Osteoblast (primary cell): ENCODE measurements around the gene ABLIM2. TPM values are rescaled to one million over a fixed set of nuclear protein-coding genes. Genes with fewer than 3 reads are reported as not detected.

Experiments
- DNase-seq: peaks from one replicate; pipeline ENCODE4 v3.0.0; 2011; ENCODE audit warnings: low spot score, mixed read lengths; ENCODE audit not compliant: insufficient read length; ENCODE audit errors: missing footprints
- H2AFZ ChIP-seq: 2 replicates; pipeline ENCODE4 v1.6.0; 2011; ENCODE audit warnings: mild to moderate bottlenecking, low read length
- H3K27ac ChIP-seq: 2 replicates; pipeline ENCODE4 v1.5.1; 2011; ENCODE audit warnings: mild to moderate bottlenecking, low read depth, low read length, moderate library complexity
- H3K27me3 ChIP-seq: 2 replicates; pipeline ENCODE4 v1.6.0; 2012; ENCODE audit warnings: mild to moderate bottlenecking, control low read depth, inconsistent platforms, low read length, moderate library complexity; ENCODE audit not compliant: insufficient read depth
- H3K36me3 ChIP-seq: 2 replicates; pipeline ENCODE4 v1.5.1; 2011; ENCODE audit warnings: mild to moderate bottlenecking, low read length, control low read depth, moderate library complexity; ENCODE audit not compliant: insufficient read depth
- H3K4me1 ChIP-seq: 2 replicates; pipeline ENCODE4 v1.5.1; 2011; ENCODE audit warnings: mild to moderate bottlenecking, low read length, control low read depth, moderate library complexity; ENCODE audit not compliant: insufficient read depth
- H3K4me2 ChIP-seq: 2 replicates; pipeline ENCODE4 v1.6.0; 2011; ENCODE audit warnings: mild to moderate bottlenecking, low read length; ENCODE audit not compliant: insufficient read depth
- H3K4me3 ChIP-seq: fragments of 200-600 bp; sonication (generic); 3 replicates; pipeline ENCODE4 v1.5.1; 2012; ENCODE audit warnings: mild to moderate bottlenecking, low read length, inconsistent platforms; ENCODE audit not compliant: insufficient read depth
- H3K79me2 ChIP-seq: 2 replicates; pipeline ENCODE4 v1.6.0; 2012; ENCODE audit warnings: mild to moderate bottlenecking, low read length, control low read depth, inconsistent platforms; ENCODE audit not compliant: insufficient read depth
- H3K9me3 ChIP-seq: 2 replicates; pipeline ENCODE4 v1.5.1; 2011; ENCODE audit warnings: low read depth, low read length, control low read depth
- H4K20me1 ChIP-seq: 2 replicates; pipeline ENCODE4 v1.6.0; 2012; ENCODE audit warnings: mild to moderate bottlenecking, low read length, control low read depth; ENCODE audit not compliant: insufficient read depth
- total RNA-seq: library from RNA; depleted of rRNA; stranded (reverse); fragments of >200 nt; gene quantifications from 2 replicates; pipeline ENCODE4 v1.2.3, GENCODE V29; 2012
- TF ChIP-seq, protein P1 (sequence below): IDR thresholded peaks from 2 replicates; pipeline ENCODE4 v1.5.1; 2011; ENCODE audit warnings: mild to moderate bottlenecking, low read depth, low read length, moderate library complexity; ENCODE audit errors: extremely low read depth

The ABLIM2 gene
- total RNA-seq, 1 donor, result 0.36 TPM

DNA sequence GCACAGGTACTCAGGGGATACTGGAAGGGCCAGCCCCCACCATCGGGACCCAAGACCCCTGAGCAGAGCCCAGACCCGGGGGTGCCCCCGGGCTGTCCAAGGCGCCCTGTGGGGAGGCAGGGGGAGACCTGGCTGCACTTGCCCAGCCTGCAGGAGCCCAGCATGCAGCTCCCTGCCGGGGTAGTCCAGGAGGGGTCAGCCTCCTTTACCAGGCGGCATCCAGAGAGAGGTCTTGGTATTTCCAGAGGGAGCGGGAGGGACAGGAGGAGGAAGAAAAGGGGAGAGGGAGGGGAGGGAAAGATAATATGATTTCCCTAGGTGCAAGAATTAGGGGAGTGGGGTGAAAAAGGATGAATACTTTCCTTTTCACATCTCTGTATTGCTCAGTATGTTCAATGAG lies 97.5 kb downstream of the ABLIM2 start:
- H3K4me1 ChIP-seq, result no peaks in the 10 kb centered on the region
- H3K27ac ChIP-seq, result no peak overlapping the region
- no peaks in the 10 kb centered on the region for H3K79me2 ChIP-seq
- H3K9me3 ChIP-seq, result peaks cover 15% of the 10 kb centered on the region
- TF ChIP-seq, protein P1, sequence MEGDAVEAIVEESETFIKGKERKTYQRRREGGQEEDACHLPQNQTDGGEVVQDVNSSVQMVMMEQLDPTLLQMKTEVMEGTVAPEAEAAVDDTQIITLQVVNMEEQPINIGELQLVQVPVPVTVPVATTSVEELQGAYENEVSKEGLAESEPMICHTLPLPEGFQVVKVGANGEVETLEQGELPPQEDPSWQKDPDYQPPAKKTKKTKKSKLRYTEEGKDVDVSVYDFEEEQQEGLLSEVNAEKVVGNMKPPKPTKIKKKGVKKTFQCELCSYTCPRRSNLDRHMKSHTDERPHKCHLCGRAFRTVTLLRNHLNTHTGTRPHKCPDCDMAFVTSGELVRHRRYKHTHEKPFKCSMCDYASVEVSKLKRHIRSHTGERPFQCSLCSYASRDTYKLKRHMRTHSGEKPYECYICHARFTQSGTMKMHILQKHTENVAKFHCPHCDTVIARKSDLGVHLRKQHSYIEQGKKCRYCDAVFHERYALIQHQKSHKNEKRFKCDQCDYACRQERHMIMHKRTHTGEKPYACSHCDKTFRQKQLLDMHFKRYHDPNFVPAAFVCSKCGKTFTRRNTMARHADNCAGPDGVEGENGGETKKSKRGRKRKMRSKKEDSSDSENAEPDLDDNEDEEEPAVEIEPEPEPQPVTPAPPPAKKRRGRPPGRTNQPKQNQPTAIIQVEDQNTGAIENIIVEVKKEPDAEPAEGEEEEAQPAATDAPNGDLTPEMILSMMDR, result no peak
- H3K4me3 ChIP-seq, result no peak overlapping the region
- H3K27me3 ChIP-seq, result peaks cover 6% of the 10 kb centered on the region
- no peaks in the 10 kb centered on the region for H3K36me3 ChIP-seq
- no peak overlapping the region for H3K4me2 ChIP-seq
- DNase-seq, result peak; percentile 35
- H4K20me1 ChIP-seq, result no peaks in the 10 kb centered on the region
- no peak overlapping the region for H2AFZ ChIP-seq

DNA sequence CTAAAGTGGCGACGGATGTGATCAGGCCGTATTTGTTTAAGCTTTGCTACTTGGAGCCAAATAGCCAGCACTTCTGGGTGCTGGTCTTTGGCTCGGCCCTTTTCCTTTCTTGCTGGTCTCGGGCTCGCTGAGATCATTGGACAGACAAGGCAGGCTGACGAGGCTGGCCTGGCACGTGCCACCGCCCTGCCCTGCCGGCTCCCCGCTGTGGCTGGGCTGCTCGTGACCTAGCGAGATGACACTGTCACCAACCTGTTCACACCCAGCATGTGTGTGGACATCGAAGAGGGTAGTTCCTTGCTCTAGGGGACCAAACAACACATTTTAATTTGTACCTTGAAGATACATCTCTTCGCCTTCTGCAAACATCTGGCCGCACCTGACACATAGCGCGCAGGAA lies 98.0 kb downstream of the ABLIM2 start:
- peak; percentile 44 for DNase-seq
- Histone ChIP-seq H3K4me2 (no peak overlapping the region), H3K27ac (no peak overlapping the region), H2AFZ (no peak overlapping the region), H4K20me1 (no peaks in the 10 kb centered on the region), H3K79me2 (no peaks in the 10 kb centered on the region), H3K4me3 (no peak overlapping the region), H3K9me3 (peaks cover 15% of the 10 kb centered on the region), H3K27me3 (peaks cover 6% of the 10 kb centered on the region), H3K4me1 (no peaks in the 10 kb centered on the region), H3K36me3 (no peaks in the 10 kb centered on the region)
- TF ChIP-seq, protein P1, result no peak

DNA sequence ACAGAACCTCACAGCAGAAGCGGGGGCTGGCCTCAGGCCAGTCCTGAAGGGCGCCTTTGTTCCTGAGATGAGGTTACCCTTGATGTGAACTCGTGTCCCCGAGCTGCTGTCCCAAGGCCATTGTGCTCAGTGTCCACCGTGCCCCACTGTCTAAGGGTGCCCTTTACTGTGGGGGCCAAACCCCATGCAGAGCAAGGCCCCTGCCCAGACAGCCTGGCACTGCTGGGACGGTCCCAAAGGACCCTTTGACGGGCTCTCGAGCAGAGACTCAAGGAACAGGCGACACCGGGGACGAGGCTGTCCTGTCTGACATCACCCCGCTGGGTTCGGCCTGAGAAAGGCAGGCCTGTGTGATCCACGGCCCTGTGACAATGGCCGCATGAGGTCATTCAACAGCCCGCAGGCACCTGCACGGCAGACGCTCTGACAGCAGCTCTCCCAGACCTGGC lies 100.6 kb downstream of the ABLIM2 start:
- Histone ChIP-seq H3K4me1 (no peaks in the 10 kb centered on the region), H3K36me3 (no peaks in the 10 kb centered on the region), H3K4me2 (no peak overlapping the region), H3K27me3 (peaks cover 6% of the 10 kb centered on the region), H3K79me2 (no peaks in the 10 kb centered on the region), H2AFZ (no peak overlapping the region), H3K4me3 (no peak overlapping the region), H4K20me1 (no peaks in the 10 kb centered on the region), H3K27ac (no peak overlapping the region), H3K9me3 (no peaks in the 10 kb centered on the region)
- DNase-seq, result peak; percentile 58
- TF ChIP-seq, protein P1, result no peak

DNA sequence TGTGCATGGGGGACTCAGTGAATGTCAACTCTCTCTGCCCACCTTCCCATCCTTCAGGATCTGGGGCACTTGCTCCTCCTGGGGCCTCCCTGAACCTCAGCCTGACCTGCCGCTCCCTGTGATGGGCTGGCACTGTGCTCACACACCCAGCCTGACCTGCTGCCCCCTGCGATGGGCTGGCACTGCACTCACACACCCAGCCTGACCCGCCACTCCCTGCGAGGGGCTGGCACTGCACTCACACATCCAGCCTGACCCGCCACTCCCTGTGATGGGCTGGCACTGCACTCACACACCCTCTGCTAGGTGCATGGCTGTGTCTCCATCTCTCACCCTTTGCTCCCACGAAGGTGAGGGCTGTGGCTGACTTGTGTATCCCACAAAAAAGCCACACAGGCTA lies 103.4 kb downstream of the ABLIM2 start:
- H3K4me2 ChIP-seq, result no peak overlapping the region
- TF ChIP-seq, protein P1, result no peak
- peaks cover 5% of the 10 kb centered on the region for H3K27me3 ChIP-seq
- no peak overlapping the region for H3K4me3 ChIP-seq
- DNase-seq, result peak; percentile 1
- no peaks in the 10 kb centered on the region for H3K79me2 ChIP-seq
- no peaks in the 10 kb centered on the region for H4K20me1 ChIP-seq
- no peaks in the 10 kb centered on the region for H3K36me3 ChIP-seq
- H2AFZ ChIP-seq, result no peak overlapping the region
- H3K27ac ChIP-seq, result no peak overlapping the region
- no peaks in the 10 kb centered on the region for H3K4me1 ChIP-seq
- no peaks in the 10 kb centered on the region for H3K9me3 ChIP-seq
